Neuron (in vitro differentiated cells): ENCODE results near the gene ASB15.

Experiments used
- H2AFZ ChIP-seq: one replicate; pipeline ENCODE4 v1.6.1; 2013; ENCODE audit warnings: low read depth, mild to moderate bottlenecking, inconsistent platforms, low read length, moderate library complexity
- H3K27me3 ChIP-seq: one replicate; pipeline ENCODE4 v1.6.1; 2013; ENCODE audit warnings: low read length; ENCODE audit not compliant: insufficient read depth
- H3K36me3 ChIP-seq: one replicate; pipeline ENCODE4 v1.6.1; 2013; ENCODE audit warnings: low read length; ENCODE audit not compliant: insufficient read depth
- H3K4me1 ChIP-seq: one replicate; pipeline ENCODE4 v1.6.1; 2013; ENCODE audit warnings: low read length; ENCODE audit not compliant: insufficient read depth
- H3K4me3 ChIP-seq: 2 replicates; pipeline ENCODE4 v1.5.1; 2013; ENCODE audit warnings: mild to moderate bottlenecking, low read length, moderate library complexity
- H3K9me3 ChIP-seq: one replicate; pipeline ENCODE4 v1.6.1; 2013; ENCODE audit warnings: low read length

The ASB15 gene

GRCh38 chr7:123687727-123688126 lies 86.1 kb downstream of the ASB15 start:
- no peak overlapping the region for H2AFZ ChIP-seq
- no peaks in the 10 kb centered on the region for H3K9me3 ChIP-seq
- H3K27me3 ChIP-seq: no peaks in the 10 kb centered on the region
- H3K36me3 ChIP-seq: peaks cover 49% of the 10 kb centered on the region
- H3K4me1 ChIP-seq: no peaks in the 10 kb centered on the region
- H3K4me3 ChIP-seq: no peak overlapping the region
